ENCODE data around the gene TBL1X.

DNA sequence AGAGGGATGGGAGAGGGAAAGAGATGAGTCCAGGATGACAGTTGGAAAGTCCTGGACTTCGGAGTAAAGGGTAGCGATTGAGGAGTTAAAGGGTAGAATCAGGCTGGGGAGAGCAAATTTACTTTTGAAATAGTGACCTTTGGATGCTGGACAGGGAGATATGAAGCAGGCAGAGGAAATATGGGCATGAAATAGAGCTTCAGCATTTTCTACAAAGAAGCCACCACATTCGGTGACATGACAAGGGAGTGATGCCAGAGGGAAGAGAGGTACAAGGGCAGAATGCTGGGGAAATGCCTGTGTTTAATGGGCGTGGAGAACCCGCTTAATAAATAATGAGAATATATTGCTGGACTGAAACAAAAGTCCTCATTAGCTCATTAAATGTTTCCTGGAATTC, 92.7 kb downstream of the TBL1X start:
- TF ChIP-seq CTCF (IDR thresholded peaks at IDR 0.05), result no peak
- no peak for TF ChIP-seq POLR2A (IDR thresholded peaks at IDR 0.05)
